Kidney (tissue), 14 donors: ENCODE measurements around the gene CDYL. TPM values are rescaled to one million over a fixed set of nuclear protein-coding genes. Genes with fewer than 3 reads are reported as not detected.

Source experiments
- DNase-seq, 5 donors: peaks; one replicate each; pipeline ENCODE4 v3.0.0-alpha.2; 2013 to 2020
- FAIRE-seq: peaks from 2 replicates; lab custom pipeline; 2012; peaks lifted over from hg19 to GRCh38; lab: Jason Lieb, UNC
- H3K27ac ChIP-seq, 2 donors: one replicate each; pipeline ENCODE4 v1.7.0; 2013; ENCODE audit warnings: low read depth in 2 of 2, low read length in 2 of 2, inconsistent platforms in 1 of 2
- H3K27me3 ChIP-seq: one replicate; pipeline ENCODE4 v1.7.1; 2013; ENCODE audit warnings: low read length, inconsistent platforms; ENCODE audit not compliant: control insufficient read depth, insufficient read depth
- H3K36me3 ChIP-seq, 3 donors: one replicate each; pipeline versions ENCODE4 v1.7.0 to v1.7.1; 2013; ENCODE audit warnings: low read length in 3 of 3, control low read depth in 1 of 3, inconsistent platforms in 1 of 3; ENCODE audit not compliant: insufficient read depth in 3 of 3, control insufficient read depth in 2 of 3
- H3K4me1 ChIP-seq, 3 donors: one replicate each; pipeline versions ENCODE4 v1.7.0 to v1.7.1; 2013; ENCODE audit warnings: low read length in 3 of 3, inconsistent platforms in 1 of 3, low read depth in 1 of 3; ENCODE audit not compliant: control insufficient read depth in 2 of 3, insufficient read depth in 2 of 3
- H3K4me3 ChIP-seq, 3 donors: one replicate each; pipeline versions ENCODE4 v1.7.0 to v1.8.1; 2013; ENCODE audit warnings: low read length in 3 of 3, control low read depth in 1 of 3, inconsistent platforms in 1 of 3
- H3K9ac ChIP-seq, 3 donors: one replicate each; pipeline versions ENCODE4 v1.7.0 to v1.7.1; 2013; ENCODE audit warnings: low read length in 3 of 3, control low read depth in 1 of 3, inconsistent platforms in 1 of 3
- H3K9me3 ChIP-seq, 3 donors: one replicate each; pipeline versions ENCODE4 v1.7.0 to v1.7.1; 2013; ENCODE audit warnings: low read length in 3 of 3, control low read depth in 1 of 3, inconsistent platforms in 1 of 3; ENCODE audit not compliant: control insufficient read depth in 2 of 3, insufficient read depth in 1 of 3
- CTCF ChIP-seq: IDR thresholded peaks from 3 replicates; pipeline ENCODE4 v1.5.1; 2012; ENCODE audit warnings: mild to moderate bottlenecking, moderate library complexity, borderline replicate concordance; ENCODE audit not compliant: insufficient read depth; ENCODE audit errors: extremely low read depth
- intact Hi-C: fragments of 100-400 bp; cut with DNase I; formaldehyde crosslinking; loops from one replicate; pipeline ENCODE4 v1.11.1; 2022
- polyA plus RNA-seq: library from polyadenylated mRNA; stranded (reverse); fragments of 350-450 nt; fragmentation: Illumina TruSeq; extraction: RNeasy Lipid Tissue Mini Kit (QIAGEN cat#74804); gene quantifications from one replicate; pipeline ENCODE4 v1.2.3, GENCODE V29; 2014; ENCODE audit warnings: low read depth, low replicate concordance; ENCODE audit not compliant: insufficient read depth
- total RNA-seq: library from RNA; stranded (reverse); fragmentation: NEBNext Ultra II Directional; extraction: Animal tissue kit (Norgen Biotek cat#: 25700); gene quantifications from one replicate; pipeline ENCODE4 v1.2.1, GENCODE V29; 2021
- donor health status: control.
- donor health status: control.
- donor health status: control.
- donor health status: control.
- donor health status: control.
- donor health status: DM: yes; HTN: yes; CAD: no.
- donor health status: Normal renal cell carcinoma (clear cell type).

Gene CDYL
- total and polyA plus RNA-seq, 2 donors from 2014 or later, result 7.4 to 46.8 TPM

DNA sequence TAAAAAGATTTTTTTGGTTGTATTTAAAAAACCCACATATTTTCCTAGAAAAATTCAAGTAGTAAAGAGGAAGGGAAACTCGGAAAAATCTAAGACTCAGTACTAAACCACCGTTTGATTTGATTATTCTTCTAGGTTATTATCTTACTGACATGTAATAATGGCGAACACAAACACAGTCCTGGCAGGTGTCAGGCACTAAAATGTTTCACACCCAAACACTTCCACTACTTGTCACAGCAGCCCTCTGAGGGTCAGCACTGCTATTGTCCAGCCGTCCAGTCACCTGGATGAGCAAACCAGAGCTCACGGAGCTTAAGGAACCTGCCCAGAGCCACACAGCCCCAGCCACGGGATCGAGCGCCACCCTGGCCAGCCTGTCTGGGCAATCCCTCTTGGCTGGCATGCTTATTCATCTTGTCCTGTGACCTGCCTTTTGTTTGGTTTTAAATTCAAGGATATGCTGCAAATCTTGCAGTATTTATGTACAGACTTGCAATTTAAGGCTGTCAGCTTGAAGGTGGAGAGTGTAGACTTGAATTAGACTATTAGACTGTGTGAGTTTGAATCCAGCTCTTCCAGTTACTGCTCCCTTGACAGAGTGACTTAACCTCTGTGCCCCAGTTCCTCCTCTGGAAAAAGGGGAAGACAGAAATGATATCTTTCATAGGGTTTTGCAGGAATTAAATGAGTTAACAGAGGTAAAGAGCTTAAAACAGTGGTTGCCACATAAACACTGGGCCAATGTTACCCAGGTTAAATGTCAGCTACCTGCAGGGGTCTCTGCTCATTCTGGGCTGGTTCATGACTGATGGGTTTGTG lies 82.2 kb downstream of the CDYL start:
- intact Hi-C loops, result no loop called here
- no peak overlapping the region for H3K27ac ChIP-seq
- H3K36me3 ChIP-seq, result no peaks in the 10 kb centered on the region
- no peaks in the 10 kb centered on the region for H3K9me3 ChIP-seq
- H3K4me1 ChIP-seq, result peaks cover 0 to 2% (median 0%) of the 10 kb centered on the region in 3 donors
- no peak overlapping the region for H3K4me3 ChIP-seq
- DNase-seq (no peak), FAIRE-seq (no peak)
- no peaks in the 10 kb centered on the region for H3K27me3 ChIP-seq
- H3K9ac ChIP-seq, result no peak overlapping the region
- TF ChIP-seq CTCF, result no peak

GRCh38 chr6:4860387-4860786 lies 84.2 kb downstream of the CDYL start:
- TF ChIP-seq CTCF, result no peak

GRCh38 chr6:4861564-4861963 lies 85.4 kb downstream of the CDYL start:
- intact Hi-C loops, result no loop called here
- DNase-seq (no peak), FAIRE-seq (no peak)
- TF ChIP-seq CTCF, result no peak
- H3K9me3 ChIP-seq, result peaks cover 0 to 5% (median 4%) of the 10 kb centered on the region in 3 donors
- no peaks in the 10 kb centered on the region for H3K27me3 ChIP-seq
- no peak overlapping the region for H3K9ac ChIP-seq
- H3K4me1 ChIP-seq, result peaks cover 0 to 2% (median 0%) of the 10 kb centered on the region in 3 donors
- H3K27ac ChIP-seq, result no peak overlapping the region
- H3K36me3 ChIP-seq, result no peaks in the 10 kb centered on the region
- no peak overlapping the region for H3K4me3 ChIP-seq

More at GRCh38 chr6:4860387-4860786, 84.2 kb downstream of the CDYL start:
- DNase-seq (no peak), FAIRE-seq (no peak)
- H3K9ac ChIP-seq, result no peak overlapping the region
- H3K27ac ChIP-seq, result no peak overlapping the region
- H3K4me1 ChIP-seq, result peaks cover 0 to 2% (median 0%) of the 10 kb centered on the region in 3 donors
- no peaks in the 10 kb centered on the region for H3K27me3 ChIP-seq
- peaks cover 0 to 5% (median 4%) of the 10 kb centered on the region in 3 donors for H3K9me3 ChIP-seq
- no peak overlapping the region for H3K4me3 ChIP-seq
- no peaks in the 10 kb centered on the region for H3K36me3 ChIP-seq
- intact Hi-C loops, result no loop called here
